HepG2 (cell line): Measurements from ENCODE around the gene NUDT21. TPM values are rescaled to one million over a fixed set of nuclear protein-coding genes. Genes with fewer than 3 reads are reported as not detected.

Experiments
- ATAC-seq: fragments of 200-7000 bp; cut with Tn5 transposase; 3 replicates; pipeline ENCODE4 v1.9.1; 2020; ENCODE audit warnings: mild to moderate bottlenecking, moderate library complexity
- BruUV-seq: library from RNA; stranded (reverse); fragments of 400-500 nt; replicated peaks from 2 replicates; lab custom pipeline; 2021; lab: Mats Ljungman, UMichigan
- CTCF ChIA-PET: fragments of 300-600 bp; formaldehyde crosslinking; extraction: SDS; loops from one replicate; lab custom pipeline; 2021; ENCODE audit warnings: low total read pairs, inconsistent platforms, low intra/inter-chr PET ratio; lab: Yijun Ruan, JAX
- POLR2A ChIA-PET: fragments of 350-600 bp; sonication (Branson Sonifier 250); formaldehyde crosslinking; loops from one replicate; lab custom pipeline; 2020; ENCODE audit warnings: antibody characterized with exemption, inconsistent platforms; lab: Yijun Ruan, JAX
- DNase-seq: peaks from one replicate; pipeline ENCODE4 v3.0.0-alpha.2; 2015; ENCODE audit warnings: low spot score
- FAIRE-seq: peaks from 3 replicates; lab custom pipeline; 2011; peaks lifted over from hg19 to GRCh38; lab: Jason Lieb, UNC
- H2AFZ ChIP-seq: one replicate; pipeline ENCODE4 v1.6.1; 2011; ENCODE audit warnings: low read length, inconsistent platforms
- H3K27ac ChIP-seq: fragments of 300-600 bp; 3 replicates; pipeline ENCODE4 v1.8.0; 2011; ENCODE audit warnings: mixed run types, mild to moderate bottlenecking, mixed read lengths, low read length, inconsistent platforms; ENCODE audit not compliant: insufficient read depth; ENCODE audit errors: extremely low read length
- H3K27me3 ChIP-seq, 2 experiments: fragments of 200-600 bp in 1 of 2; 2 replicates in 1 of 2; 3 replicates in 1 of 2; pipeline versions ENCODE4 v1.6.0 to v1.8.0; 2011; ENCODE audit warnings: low read length in 2 of 2, mild to moderate bottlenecking in 2 of 2, moderate library complexity in 2 of 2, inconsistent platforms in 1 of 2; ENCODE audit not compliant: insufficient read depth in 2 of 2, control insufficient read depth in 1 of 2
- H3K36me3 ChIP-seq, 2 experiments: fragments of 200-600 bp in 1 of 2; replicated peaks in 1 of 2; 2 replicates in 1 of 2; 3 replicates in 1 of 2; pipeline versions ENCODE4 v1.5.1 to v1.8.0; 2011; ENCODE audit warnings: low read length in 2 of 2, inconsistent platforms in 1 of 2; ENCODE audit not compliant: insufficient read depth in 2 of 2, control insufficient read depth in 1 of 2
- H3K4me1 ChIP-seq: 2 replicates; pipeline ENCODE4 v1.5.1; 2012; ENCODE audit warnings: low read length, inconsistent platforms; ENCODE audit not compliant: insufficient read depth
- H3K4me2 ChIP-seq: 2 replicates; pipeline ENCODE4 v1.6.0; 2011; ENCODE audit warnings: low read depth, low read length, inconsistent platforms
- H3K4me3 ChIP-seq, 3 experiments: fragments of 200-600 bp in 1 of 3; sonication (generic), shearing (Covaris generic) in 1 of 3; replicated peaks in 1 of 3; 2 replicates each; pipeline ENCODE4 v1.5.1; 2011 to 2016; ENCODE audit warnings: low read length in 3 of 3, inconsistent platforms in 2 of 3, low read depth in 2 of 3, mild to moderate bottlenecking in 2 of 3, control low read depth in 1 of 3, mixed read lengths in 1 of 3; ENCODE audit not compliant: insufficient read depth in 1 of 3
- H3K79me2 ChIP-seq: one replicate; pipeline ENCODE4 v1.6.1; 2011; ENCODE audit warnings: low read length, inconsistent platforms; ENCODE audit not compliant: insufficient read depth
- H3K9ac ChIP-seq: 2 replicates; pipeline ENCODE4 v1.6.0; 2011; ENCODE audit warnings: mild to moderate bottlenecking, low read depth, low read length, inconsistent platforms; ENCODE audit not compliant: insufficient read depth
- H3K9me3 ChIP-seq: 2 replicates; pipeline ENCODE4 v1.5.1; 2012; ENCODE audit warnings: mild to moderate bottlenecking, low read length
- H4K20me1 ChIP-seq: 2 replicates; pipeline ENCODE4 v1.6.0; 2011; ENCODE audit warnings: inconsistent platforms, mild to moderate bottlenecking, low read length, moderate library complexity; ENCODE audit not compliant: insufficient read depth
- AGO1 ChIP-seq: fragments of 200-400 bp; formaldehyde crosslinking; IDR thresholded peaks from 2 replicates; pipeline ENCODE4 v1.6.1; 2017; ENCODE audit warnings: mild to moderate bottlenecking, low read depth, low read length, moderate library complexity; ENCODE audit not compliant: poor library complexity, severe bottlenecking
- ATF6 ChIP-seq: sonication (generic); formaldehyde crosslinking; conservative IDR thresholded peaks from 2 replicates; pipeline ENCODE4 v1.4.0; 2020; ENCODE audit warnings: missing genetic modification reagents
- HCFC1 ChIP-seq: fragments of 150-350 bp; IDR thresholded peaks from 2 replicates; pipeline ENCODE4 v1.6.1; 2014; ENCODE audit warnings: low read depth, low read length
- HOXA9 ChIP-seq: sonication (generic); formaldehyde crosslinking; IDR thresholded peaks from 2 replicates; pipeline ENCODE4 v1.8.1; 2022; ENCODE audit warnings: missing genetic modification reagents, mild to moderate bottlenecking, moderate library complexity, borderline replicate concordance
- JUN ChIP-seq: sonication (generic); formaldehyde crosslinking; IDR thresholded peaks from 2 replicates; pipeline ENCODE4 v1.4.0; 2020; ENCODE audit warnings: mild to moderate bottlenecking, missing genetic modification reagents
- NCOA1 ChIP-seq: sonication (generic); formaldehyde crosslinking; IDR thresholded peaks from 2 replicates; pipeline ENCODE4 v1.9.0; 2021; ENCODE audit warnings: missing genetic modification reagents
- PAWR ChIP-seq: sonication (generic); formaldehyde crosslinking; IDR thresholded peaks from 2 replicates; pipeline ENCODE4 v1.4.0; 2020; ENCODE audit warnings: missing genetic modification reagents, mild to moderate bottlenecking, borderline replicate concordance
- PAX8 ChIP-seq: sonication (generic); formaldehyde crosslinking; IDR thresholded peaks from 2 replicates; pipeline ENCODE4 v1.8.0; 2022; ENCODE audit warnings: mild to moderate bottlenecking, missing genetic modification reagents, borderline replicate concordance
- POLR2A ChIP-seq, 2 experiments: IDR thresholded peaks; 2 replicates each; pipeline ENCODE4 v1.6.1; 2011; ENCODE audit warnings: low read depth in 2 of 2, low read length in 2 of 2, mild to moderate bottlenecking in 1 of 2, moderate library complexity in 1 of 2; ENCODE audit not compliant: insufficient read depth in 1 of 2
- PRDM4 ChIP-seq: sonication (generic); formaldehyde crosslinking; IDR thresholded peaks from 2 replicates; pipeline ENCODE4 v1.9.0; 2021; ENCODE audit warnings: missing genetic modification reagents, borderline replicate concordance
- ZFAT ChIP-seq: sonication (generic); formaldehyde crosslinking; conservative IDR thresholded peaks from 2 replicates; pipeline ENCODE4 v1.8.1; 2023; ENCODE audit warnings: missing genetic modification reagents, inconsistent platforms
- ZFP91 ChIP-seq: sonication (generic); formaldehyde crosslinking; IDR thresholded peaks from 2 replicates; pipeline ENCODE4 v1.9.0; 2022; ENCODE audit warnings: missing genetic modification reagents, mild to moderate bottlenecking, borderline replicate concordance
- ZMYM3 ChIP-seq: sonication (generic); formaldehyde crosslinking; IDR thresholded peaks from 2 replicates; pipeline ENCODE4 v1.5.1; 2020; ENCODE audit warnings: mild to moderate bottlenecking, missing genetic modification reagents
- ZNF235 ChIP-seq: sonication (generic); formaldehyde crosslinking; IDR thresholded peaks from 2 replicates; pipeline ENCODE4 v1.8.1; 2023; ENCODE audit warnings: mild to moderate bottlenecking, missing genetic modification reagents, borderline replicate concordance
- ZNF501 ChIP-seq: sonication (generic); formaldehyde crosslinking; IDR thresholded peaks from 2 replicates; pipeline ENCODE4 v1.5.1; 2020; ENCODE audit warnings: mild to moderate bottlenecking, moderate library complexity, missing genetic modification reagents
- ZNF605 ChIP-seq: sonication (generic); formaldehyde crosslinking; IDR thresholded peaks from 2 replicates; pipeline ENCODE4 v1.8.0; 2022; ENCODE audit warnings: mild to moderate bottlenecking, missing genetic modification reagents
- ZNF781 ChIP-seq: sonication (generic); formaldehyde crosslinking; IDR thresholded peaks from 2 replicates; pipeline ENCODE4 v1.5.1; 2020; ENCODE audit warnings: borderline replicate concordance, mild to moderate bottlenecking, missing genetic modification reagents; ENCODE audit errors: not compliant biosample characterization
- WGBS: methylation state at CpG from one replicate; pipeline ENCODE4 v1.1.6; 2017; ENCODE audit warnings: low lambda C conversion rate; 5-methylcytosine and 5-hydroxymethylcytosine counted together
- in situ Hi-C: cut with HindIII; loops from 2 replicates; pipeline ENCODE4 v1.10.0; 2017; ENCODE audit warnings: low pct_unique_long_range_greater_than_20kb; ENCODE audit not compliant: extremely low pct_ligation_motif_present
- intact Hi-C: fragments of 100-400 bp; cut with micrococcal nuclease; formaldehyde crosslinking; loops from one replicate; pipeline ENCODE4 v1.10.0; 2022; ENCODE audit not compliant: unreplicated experiment
- polyA plus RNA-seq, 8 experiments: library from polyadenylated mRNA; depleted of rRNA in 3 of 8; stranded (reverse) in 7 of 8; unstranded in 1 of 8; fragments of >200 nt; fragmentation: Illumina TruSeq in 4 of 8; extraction: Trizol in 4 of 8; gene quantifications; 2 replicates each; pipeline versions ENCODE4 v1.2.1 to v1.2.3, GENCODE V29; 2011 to 2016; ENCODE audit warnings: low read depth in 4 of 8, missing spikeins in 1 of 8, mixed read lengths in 1 of 8; ENCODE audit not compliant: insufficient read depth in 1 of 8
- total RNA-seq, 5 experiments: library from RNA; depleted of rRNA; stranded (reverse); fragments of >200 nt; fragmentation: Illumina TruSeq; extraction: Trizol; gene quantifications; 2 replicates each; pipeline ENCODE4 v1.2.3, GENCODE V29; 2016; ENCODE audit warnings: low read depth in 1 of 5

The NUDT21 gene
- total and polyA plus RNA-seq, 2 of the 13 experiments (the other 11 are each of a cell fraction or from before 2014, with no cell fraction given) = 177 to 210 TPM

- FAIRE-seq = no peak
- Histone ChIP-seq H3K9me3 (no peaks in the 10 kb centered on the region), H2AFZ (no peak overlapping the region), H3K79me2 (peaks cover 42% of the 10 kb centered on the region), H3K36me3 (peaks cover 11 to 55% of the 10 kb centered on the region in 2 experiments), H3K4me1 (peaks cover 28% of the 10 kb centered on the region), H3K27me3 (no peaks in the 10 kb centered on the region), H4K20me1 (no peaks in the 10 kb centered on the region), H3K4me3 (no peak overlapping the region), H3K4me2 (no peak overlapping the region), H3K9ac (no peak overlapping the region), H3K27ac (no peak overlapping the region)
- 89% methylated on average over 5 of the region's 5 CpGs for WGBS
- DNase-seq = no peak
- intact Hi-C loops (no loop called here), in situ Hi-C loops (no loop called here)
- ChIA-PET CTCF (no interaction called here), POLR2A (interaction anchor here (1.3 kb wide), 1 partner anchor 11 kb away, joined by 3 read pairs; no protein-coding TSS in a partner anchor)
- no TSS peak for BruUV-seq
- ATAC-seq = no peak
- TF ChIP-seq POLR2A (IDR thresholded peaks at IDR 0.05; ENCODE audit: insufficient read depth in 1 of 2, low read depth in 2 of 2, low read length in 2 of 2) (no peak), ZMYM3 (CRISPR knock-in tag) (no peak), ZFP91 (no peak), JUN (CRISPR knock-in tag) (no peak), AGO1 (no peak), ZNF605 (CRISPR knock-in tag) (no peak), ZFAT (CRISPR knock-in tag) (no peak), PAX8 (CRISPR knock-in tag) (no peak), HOXA9 (CRISPR knock-in tag) (no peak), ZNF235 (CRISPR knock-in tag) (no peak), ATF6 (CRISPR knock-in tag) (no peak), ZNF501 (CRISPR knock-in tag) (no peak), HCFC1 (no peak), PAWR (CRISPR knock-in tag) (no peak), NCOA1 (CRISPR knock-in tag) (no peak), ZNF781 (no peak), PRDM4 (no peak)
Observed at GRCh38 chr16:56413381-56413780, 37.8 kb downstream of the NUDT21 start.
